ENCODE results near the gene GINS2. TPM values are rescaled to one million over a fixed set of nuclear protein-coding genes. Genes with fewer than 3 reads are reported as not detected.
A peak's percentile ranks its signal among the peaks of the same experiment; 100 is the strongest.

The GINS2 gene
- total RNA-seq, 1 experiment from 2014 or later: 25.2 TPM

GRCh38 chr16:85634747-85635544 is 53.8 kb downstream of the GINS2 start:
- CTCF ChIA-PET: no interaction called here
- intact Hi-C loops (cut with micrococcal nuclease; ENCODE audit: unreplicated experiment): no loop called here
- peaks cover 3% of the 10 kb centered on the region for H3K36me3 Mint-ChIP-seq (ENCODE audit: insufficient read depth, unreplicated experiment)
- no TSS peak for BruUV-seq (replicated peaks)
- peak; percentile 21 for DNase-seq
- no peak overlapping the region for H3K4me3 Mint-ChIP-seq (ENCODE audit: low read depth, unreplicated experiment)
- peak; percentile 26 for TF ChIP-seq CTCF (IDR thresholded peaks at IDR 0.05; ENCODE audit: unreplicated experiment)
- H3K9me3 Mint-ChIP-seq (ENCODE audit: low read depth, unreplicated experiment): no peaks in the 10 kb centered on the region
- no peaks in the 10 kb centered on the region for H3K27me3 Mint-ChIP-seq (ENCODE audit: unreplicated experiment)
- H3K4me1 Mint-ChIP-seq (ENCODE audit: low read depth, unreplicated experiment): no peaks in the 10 kb centered on the region
- no peak overlapping the region for H3K27ac Mint-ChIP-seq (ENCODE audit: unreplicated experiment)

GRCh38 chr16:85633888-85634287 is 54.9 kb downstream of the GINS2 start:
- CTCF ChIA-PET: no interaction called here

GRCh38 chr16:85633438-85633743 is 55.4 kb downstream of the GINS2 start:
- Mint-ChIP-seq H3K27me3 (ENCODE audit: unreplicated experiment) (no peaks in the 10 kb centered on the region), H3K4me1 (ENCODE audit: low read depth, unreplicated experiment) (no peaks in the 10 kb centered on the region), H3K36me3 (ENCODE audit: insufficient read depth, unreplicated experiment) (peaks cover 11% of the 10 kb centered on the region), H3K4me3 (ENCODE audit: low read depth, unreplicated experiment) (no peak overlapping the region), H3K9me3 (ENCODE audit: low read depth, unreplicated experiment) (no peaks in the 10 kb centered on the region), H3K27ac (ENCODE audit: unreplicated experiment) (no peak overlapping the region)
- TF ChIP-seq CTCF (IDR thresholded peaks at IDR 0.05; ENCODE audit: unreplicated experiment): no peak
- DNase-seq: no peak
- CTCF ChIA-PET: no interaction called here
- intact Hi-C loops (cut with micrococcal nuclease; ENCODE audit: unreplicated experiment): no loop called here
- BruUV-seq (replicated peaks): no TSS peak

More at GRCh38 chr16:85633888-85634287, 54.9 kb downstream of the GINS2 start:
- H3K27me3 Mint-ChIP-seq (ENCODE audit: unreplicated experiment): no peaks in the 10 kb centered on the region
- TF ChIP-seq CTCF (IDR thresholded peaks at IDR 0.05; ENCODE audit: unreplicated experiment): no peak
- intact Hi-C loops (cut with micrococcal nuclease; ENCODE audit: unreplicated experiment): no loop called here
- no peak for DNase-seq
- H3K9me3 Mint-ChIP-seq (ENCODE audit: low read depth, unreplicated experiment): no peaks in the 10 kb centered on the region
- peaks cover 9% of the 10 kb centered on the region for H3K36me3 Mint-ChIP-seq (ENCODE audit: insufficient read depth, unreplicated experiment)
- H3K4me3 Mint-ChIP-seq (ENCODE audit: low read depth, unreplicated experiment): no peak overlapping the region
- BruUV-seq (replicated peaks): no TSS peak
- H3K4me1 Mint-ChIP-seq (ENCODE audit: low read depth, unreplicated experiment): no peaks in the 10 kb centered on the region
- no peak overlapping the region for H3K27ac Mint-ChIP-seq (ENCODE audit: unreplicated experiment)

GRCh38 chr16:85632709-85633437 is 55.9 kb downstream of the GINS2 start:
- Mint-ChIP-seq H3K36me3 (ENCODE audit: insufficient read depth, unreplicated experiment) (peaks cover 15% of the 10 kb centered on the region), H3K27me3 (ENCODE audit: unreplicated experiment) (no peaks in the 10 kb centered on the region), H3K9me3 (ENCODE audit: low read depth, unreplicated experiment) (no peaks in the 10 kb centered on the region), H3K27ac (ENCODE audit: unreplicated experiment) (no peak overlapping the region), H3K4me1 (ENCODE audit: low read depth, unreplicated experiment) (no peaks in the 10 kb centered on the region), H3K4me3 (ENCODE audit: low read depth, unreplicated experiment) (no peak overlapping the region)
- intact Hi-C loops (cut with micrococcal nuclease; ENCODE audit: unreplicated experiment): no loop called here
- no peak for TF ChIP-seq CTCF (IDR thresholded peaks at IDR 0.05; ENCODE audit: unreplicated experiment)
- no peak for DNase-seq
- CTCF ChIA-PET: no interaction called here
- BruUV-seq (replicated peaks): no TSS peak

All from Calu3 (cell line).